SK-N-SH (cell line): Measurements from ENCODE around the gene HNRNPF. TPM values are rescaled to one million over a fixed set of nuclear protein-coding genes. Genes with fewer than 3 reads are reported as not detected.

ENCODE experiments used
- CTCF ChIA-PET: fragments of 300-600, 350-600 bp; formaldehyde crosslinking; extraction: SDS; loops from one replicate; lab custom pipeline; 2021; lab: Yijun Ruan, JAX
- POLR2A ChIA-PET: fragments of 350-600 bp; sonication (Branson Sonifier 250); formaldehyde crosslinking; extraction: SDS; loops from one replicate; lab custom pipeline; 2020; ENCODE audit warnings: antibody characterized with exemption, inconsistent platforms; lab: Yijun Ruan, JAX
- DNase-seq: peaks from one replicate; pipeline ENCODE4 v3.0.0; 2012
- H2AFZ ChIP-seq: fragments of 200-600 bp; sonication (generic); 2 replicates; pipeline ENCODE4 v1.8.1; 2016; ENCODE audit warnings: antibody characterized with exemption, mild to moderate bottlenecking, low read depth
- H3F3A ChIP-seq: fragments of 200-600 bp; sonication (generic); replicated peaks from 2 replicates; pipeline ENCODE3; 2016; ENCODE audit warnings: antibody characterized with exemption, mild to moderate bottlenecking; ENCODE audit not compliant: insufficient read depth
- H3K27ac ChIP-seq, 2 experiments: fragments of 200-500 bp in 1 of 2; fragments of 200-600 bp in 1 of 2; sonication (Bioruptor generic) in 1 of 2; sonication (generic), shearing (Covaris generic) in 1 of 2; 2 replicates each; pipeline versions ENCODE4 v1.5.1 to v1.6.1; 2014 to 2016; ENCODE audit warnings: low read depth in 2 of 2, inconsistent platforms in 1 of 2, low read length in 1 of 2, mild to moderate bottlenecking in 1 of 2, mixed read lengths in 1 of 2
- H3K27me3 ChIP-seq: fragments of 200-600 bp; sonication (generic), shearing (Covaris generic); 2 replicates; pipeline ENCODE4 v1.6.1; 2016; ENCODE audit warnings: mixed run types; ENCODE audit not compliant: insufficient read depth
- H3K36me3 ChIP-seq, 2 experiments: fragments of 200-500 bp in 1 of 2; fragments of 200-600 bp in 1 of 2; sonication (Bioruptor generic) in 1 of 2; sonication (generic) in 1 of 2; replicated peaks in 1 of 2; 2 replicates each; pipeline versions ENCODE3 to v1.5.1; 2014 to 2016; ENCODE audit warnings: low read length in 1 of 2, mild to moderate bottlenecking in 1 of 2; ENCODE audit not compliant: insufficient read depth in 2 of 2, control insufficient read depth in 1 of 2
- H3K4me1 ChIP-seq, 2 experiments: fragments of 200-500 bp in 1 of 2; fragments of 200-600 bp in 1 of 2; sonication (Bioruptor generic) in 1 of 2; sonication (generic), shearing (Covaris generic) in 1 of 2; 2 replicates each; pipeline versions ENCODE4 v1.5.1 to v1.6.1; 2014 to 2016; ENCODE audit warnings: low read depth in 1 of 2, low read length in 1 of 2, mixed run types in 1 of 2; ENCODE audit not compliant: insufficient read depth in 2 of 2, control insufficient read depth in 1 of 2
- H3K4me2 ChIP-seq: fragments of 200-600 bp; sonication (generic), shearing (Covaris generic); 2 replicates; pipeline ENCODE4 v1.6.1; 2017; ENCODE audit warnings: mixed run types
- H3K4me3 ChIP-seq, 2 experiments: fragments of 200-500 bp in 1 of 2; fragments of 200-600 bp in 1 of 2; sonication (Bioruptor generic) in 1 of 2; sonication (generic), shearing (Covaris generic) in 1 of 2; 2 replicates each; pipeline versions ENCODE4 v1.5.1 to v1.8.1; 2014 to 2016; ENCODE audit warnings: low read depth in 2 of 2, inconsistent platforms in 1 of 2, low read length in 1 of 2, mild to moderate bottlenecking in 1 of 2, mixed read lengths in 1 of 2, moderate library complexity in 1 of 2
- H3K79me2 ChIP-seq: fragments of 200-600 bp; sonication (generic); 2 replicates; pipeline ENCODE4 v1.8.1; 2017; ENCODE audit warnings: mild to moderate bottlenecking; ENCODE audit not compliant: insufficient read depth
- H3K9ac ChIP-seq: fragments of 200-600 bp; sonication (generic); 2 replicates; pipeline ENCODE4 v1.6.1; 2017; ENCODE audit warnings: mixed run types
- H3K9me2 ChIP-seq: fragments of 200-600 bp; sonication (generic); 2 replicates; pipeline ENCODE4 v1.6.1; 2017; ENCODE audit warnings: mixed run types
- H3K9me3 ChIP-seq: fragments of 200-600 bp; sonication (generic); 2 replicates; pipeline ENCODE4 v1.6.1; 2017; ENCODE audit warnings: mixed run types, mild to moderate bottlenecking, moderate library complexity
- H4K20me1 ChIP-seq: fragments of 200-600 bp; sonication (generic); 2 replicates; pipeline ENCODE4 v1.6.1; 2017; ENCODE audit warnings: mild to moderate bottlenecking, mixed run types; ENCODE audit not compliant: insufficient read depth
- CHD2 ChIP-seq: fragments of 150-350 bp; IDR thresholded peaks from 2 replicates; pipeline ENCODE4 v1.6.1; 2018; ENCODE audit warnings: low read length; ENCODE audit not compliant: partially characterized antibody
- CTCF ChIP-seq: fragments of 200-600 bp; sonication (generic); IDR thresholded peaks from 2 replicates; pipeline ENCODE4 v1.6.1; 2017; ENCODE audit warnings: antibody characterized with exemption, mild to moderate bottlenecking, moderate library complexity
- EZH2phosphoT487 ChIP-seq: fragments of 200-600 bp; sonication (generic); IDR thresholded peaks from 2 replicates; pipeline ENCODE4 v1.6.1; 2017; ENCODE audit warnings: low read depth, mixed run types, mild to moderate bottlenecking, antibody characterized with exemption, moderate library complexity, borderline replicate concordance
- FOSL2 ChIP-seq: IDR thresholded peaks from 2 replicates; pipeline ENCODE4 v1.4.0; 2012; ENCODE audit warnings: low read depth, mild to moderate bottlenecking, moderate library complexity, borderline replicate concordance
- GATA2 ChIP-seq: sonication (generic); formaldehyde crosslinking; IDR thresholded peaks from 2 replicates; pipeline ENCODE4 v1.5.0; 2020; ENCODE audit warnings: mild to moderate bottlenecking, missing genetic modification reagents
- MAX ChIP-seq: IDR thresholded peaks from 2 replicates; pipeline ENCODE4 v1.4.0; 2012; ENCODE audit warnings: low read depth
- MEF2A ChIP-seq: IDR thresholded peaks from 2 replicates; pipeline ENCODE4 v1.4.0; 2012; ENCODE audit warnings: low read depth, borderline replicate concordance
- NFIC ChIP-seq: IDR thresholded peaks from 2 replicates; pipeline ENCODE4 v1.4.0; 2012; ENCODE audit warnings: borderline replicate concordance
- PBX3 ChIP-seq: IDR thresholded peaks from 2 replicates; pipeline ENCODE4; 2012
- RCOR1 ChIP-seq: fragments of 150-350 bp; IDR thresholded peaks from 2 replicates; pipeline ENCODE4 v1.6.1; 2017; ENCODE audit warnings: antibody characterized with exemption, low read length
- REST ChIP-seq: IDR thresholded peaks from 2 replicates; pipeline ENCODE4 v1.6.1; 2012; ENCODE audit warnings: mild to moderate bottlenecking, low read depth, low read length, moderate library complexity
- RFX5 ChIP-seq: IDR thresholded peaks from 2 replicates; pipeline ENCODE4 v1.6.1; 2012; ENCODE audit warnings: mild to moderate bottlenecking, improper control_type of control experiment, low read length
- RXRA ChIP-seq: IDR thresholded peaks from 2 replicates; pipeline ENCODE4 v1.4.0; 2012; ENCODE audit warnings: low read depth, mild to moderate bottlenecking, borderline replicate concordance
- SIN3A ChIP-seq: IDR thresholded peaks from 2 replicates; pipeline ENCODE4 v1.6.1; 2012; ENCODE audit warnings: low read depth, mild to moderate bottlenecking, low read length, moderate library complexity, borderline replicate concordance
- TCF12 ChIP-seq: IDR thresholded peaks from 2 replicates; pipeline ENCODE4 v1.4.0; 2012
- TEAD4 ChIP-seq: IDR thresholded peaks from 2 replicates; pipeline ENCODE4 v1.4.0; 2012; ENCODE audit warnings: mild to moderate bottlenecking, borderline replicate concordance; ENCODE audit not compliant: insufficient read depth
- USF1 ChIP-seq: IDR thresholded peaks from 2 replicates; pipeline ENCODE4 v1.4.0; 2012; ENCODE audit warnings: low read depth, borderline replicate concordance
- USF2 ChIP-seq: fragments of 150-350 bp; IDR thresholded peaks from 2 replicates; pipeline ENCODE4 v1.6.1; 2017; ENCODE audit warnings: antibody characterized with exemption, low read length, low read depth, borderline replicate concordance
- YY1 ChIP-seq: IDR thresholded peaks from 2 replicates; pipeline ENCODE4 v1.4.0; 2012; ENCODE audit warnings: low read depth, mild to moderate bottlenecking
- WGBS: methylation state at CpG from one replicate; pipeline ENCODE4 v1.1.6; 2017; ENCODE audit warnings: low lambda C conversion rate; 5-methylcytosine and 5-hydroxymethylcytosine counted together
- polyA plus RNA-seq, 3 experiments: library from polyadenylated mRNA; depleted of rRNA; stranded (reverse); fragments of >200 nt; gene quantifications; 2 replicates each; pipeline ENCODE4 v1.2.3, GENCODE V29; 2012

Gene HNRNPF
- polyA plus RNA-seq, 1 of the 3 experiments (the other 2 are of a cell fraction) = 195 TPM

GRCh38 chr10:43361547-43362190, 47.3 kb downstream of the HNRNPF start:
- H3K79me2 ChIP-seq = no peaks in the 10 kb centered on the region
- peak overlapping the region; percentile 62; the same call in 1 of the 2 replicates for H3K4me2 ChIP-seq
- TF ChIP-seq PBX3 = no peak
- no peak for TF ChIP-seq YY1
- TF ChIP-seq REST = no peak
- no peak for TF ChIP-seq RCOR1
- TF ChIP-seq MEF2A = no peak
- TF ChIP-seq USF2 = no peak
- TF ChIP-seq RFX5 = no peak
- no peak for TF ChIP-seq FOSL2
- TF ChIP-seq SIN3A = no peak
- no peak for TF ChIP-seq USF1
- no peak for TF ChIP-seq GATA2
- TF ChIP-seq RXRA = no peak
- TF ChIP-seq EZH2phosphoT487 = no peak
- TF ChIP-seq MAX = no peak
- no peak for TF ChIP-seq CHD2
- TF ChIP-seq TCF12 = no peak
- no peak for TF ChIP-seq NFIC
- TF ChIP-seq CTCF = no peak
- no peak for TF ChIP-seq TEAD4
- no peaks in the 10 kb centered on the region for H4K20me1 ChIP-seq
- POLR2A ChIA-PET = no interaction called here
- DNase-seq = no peak
- no peaks in the 10 kb centered on the region for H3K9me3 ChIP-seq
- peak overlapping the region in 1 of 2 experiments; percentile 22; a peak in 1 of 4 replicates for H3K27ac ChIP-seq
- H3K9ac ChIP-seq = no peak overlapping the region
- no peaks in the 10 kb centered on the region for H3K36me3 ChIP-seq
- no peaks in the 10 kb centered on the region for H3K9me2 ChIP-seq
- H3K4me3 ChIP-seq = peak overlapping the region; percentile 13 to 53; a peak in 3 of 4 replicates
- no peaks in the 10 kb centered on the region for H3F3A ChIP-seq
- peak overlapping the region; percentile 46; the same call in 1 of the 2 replicates for H2AFZ ChIP-seq
- no peaks in the 10 kb centered on the region for H3K27me3 ChIP-seq
- peaks cover 0 to 9% of the 10 kb centered on the region in 2 experiments; a peak in 1 of 4 replicates for H3K4me1 ChIP-seq
- WGBS = 39% methylated on average over 20 of the region's 21 CpGs
- CTCF ChIA-PET = interaction anchor here (0.9 to 1.1 kb wide), 2 partner anchors 14 to 57 kb away, joined by 3 read pairs; no protein-coding TSS in a partner anchor
